GM19324 (cell line): ENCODE measurements around the gene POM121.
"Not testable (repeated sequence)": the region's sequence is repeated elsewhere in the genome, so short reads cannot be mapped to it uniquely, and the experiment has no call there.

ENCODE experiments used
- ATAC-seq: cut with Tn5 transposase; IDR thresholded peaks from one replicate; pipeline ENCODE4 v1.9.1; 2021; ENCODE audit warnings: mild to moderate bottlenecking, moderate library complexity; ENCODE audit not compliant: unreplicated experiment, low FRiP score

POM121 gene

GRCh38 chr7:72948714-72949113, 23.8 kb downstream of the POM121 start:
- ATAC-seq = not testable (repeated sequence)

GRCh38 chr7:72949276-72949675, 24.4 kb downstream of the POM121 start:
- not testable (repeated sequence) for ATAC-seq

- not testable (repeated sequence) for ATAC-seq
Measured at GRCh38 chr7:72949686-72950085, 24.8 kb downstream of the POM121 start.

- not testable (repeated sequence) for ATAC-seq
Measured at GRCh38 chr7:72950432-72950831, 25.5 kb downstream of the POM121 start.

GRCh38 chr7:72953901-72954562, 29.1 kb downstream of the POM121 start:
- peak; percentile 50 for ATAC-seq

GRCh38 chr7:72954563-72955198, 29.8 kb downstream of the POM121 start:
- peak; percentile 92 for ATAC-seq

GRCh38 chr7:72960029-72960428, 35.1 kb downstream of the POM121 start:
- ATAC-seq = not testable (repeated sequence)

GRCh38 chr7:72960626-72961345, 35.9 kb downstream of the POM121 start:
- not testable (repeated sequence) for ATAC-seq

GRCh38 chr7:72961346-72961650, 36.4 kb downstream of the POM121 start:
- not testable (repeated sequence) for ATAC-seq

- ATAC-seq = not testable (repeated sequence)
Measured at GRCh38 chr7:72963056-72963455, 38.2 kb downstream of the POM121 start.

- peak; percentile 46 for ATAC-seq
Measured at GRCh38 chr7:72965186-72965975, 40.5 kb downstream of the POM121 start.

GRCh38 chr7:72966892-72967291, 42.0 kb downstream of the POM121 start:
- not testable (repeated sequence) for ATAC-seq

GRCh38 chr7:72968980-72969516, 44.2 kb downstream of the POM121 start, which contains the start of gene TRIM74:
TRIM74 (minus strand) TSS chr7:72969466; CDS start chr7:72966157, 3,309 bp downstream.
- ATAC-seq = not testable (repeated sequence)

GRCh38 chr7:72969688-72970087, 44.8 kb downstream of the POM121 start:
- ATAC-seq = not testable (repeated sequence)

GRCh38 chr7:72971505-72971904, 46.6 kb downstream of the POM121 start:
- ATAC-seq = not testable (repeated sequence)

- not testable (repeated sequence) for ATAC-seq
Measured at GRCh38 chr7:72974781-72975180, 49.9 kb downstream of the POM121 start.

GRCh38 chr7:72975656-72976286, 50.9 kb downstream of the POM121 start:
- ATAC-seq = not testable (repeated sequence)

GRCh38 chr7:72976434-72976833, 51.5 kb downstream of the POM121 start:
- ATAC-seq = not testable (repeated sequence)

GRCh38 chr7:72980382-72980781, 55.5 kb downstream of the POM121 start:
- not testable (repeated sequence) for ATAC-seq

- not testable (repeated sequence) for ATAC-seq
Measured at GRCh38 chr7:72982084-72982483, 57.2 kb downstream of the POM121 start.
